DND-41 (cell line): ENCODE measurements around the gene HAUS7.

ENCODE experiments used
- CTCF ChIP-seq: IDR thresholded peaks from 2 replicates; pipeline ENCODE4 v1.5.1; 2012; ENCODE audit warnings: borderline replicate concordance, low read length, moderate library complexity, mild to moderate bottlenecking; ENCODE audit not compliant: poor library complexity, severe bottlenecking; ENCODE audit errors: extremely low read depth
- EZH2 ChIP-seq: IDR thresholded peaks from 3 replicates; pipeline ENCODE4 v1.6.1; 2012; ENCODE audit warnings: borderline replicate concordance, low read depth, mild to moderate bottlenecking, moderate library complexity, low read length, inconsistent platforms; ENCODE audit not compliant: severe bottlenecking

GRCh38 chrX:153498453-153498852 is 28.1 kb upstream of the HAUS7 start:
- TF ChIP-seq CTCF (no peak), EZH2 (no peak)
